Measurements from ENCODE around the gene UGT2A2.
"Not testable (repeated sequence)": the region's sequence is repeated elsewhere in the genome, so short reads cannot be mapped to it uniquely, and the experiment has no call there.

Gene UGT2A2

DNA sequence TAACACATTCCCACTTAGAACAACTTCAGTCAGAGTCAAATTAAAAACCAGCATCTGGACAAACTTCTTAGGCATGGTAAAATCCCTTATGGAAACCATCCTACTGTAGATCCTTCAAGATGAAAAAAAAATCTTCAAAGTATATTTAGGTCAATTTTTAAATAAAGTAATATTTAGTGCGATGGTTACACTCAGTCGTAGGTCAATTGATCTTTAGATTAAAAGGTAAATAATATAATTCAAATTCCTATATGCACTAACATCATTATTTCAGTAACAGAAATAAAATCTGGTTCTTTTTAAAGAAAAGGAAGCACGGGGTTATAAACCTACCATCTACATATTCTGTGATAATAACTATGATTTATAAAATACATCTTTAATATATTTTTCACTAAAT lies at the start of gene UGT2A2:
TSS of gene UGT2A2 (minus strand) at position 101 of the 400 bp plus-strand sequence. CDS start at position 99, 2 bp downstream.
- H3K4me3 ChIP-seq (ENCODE audit: low read depth, low read length) = no peak within 1 kb of the TSS
- in situ Hi-C loops (cut with HindIII; ENCODE audit: low sequenced_read_pairs) = no loop called here
- TF ChIP-seq CTCF (IDR thresholded peaks at IDR 0.05; ENCODE audit: low read depth, low read length, missing control alignments) = no peak
- no peak for DNase-seq (ENCODE audit: low read depth)

DNA sequence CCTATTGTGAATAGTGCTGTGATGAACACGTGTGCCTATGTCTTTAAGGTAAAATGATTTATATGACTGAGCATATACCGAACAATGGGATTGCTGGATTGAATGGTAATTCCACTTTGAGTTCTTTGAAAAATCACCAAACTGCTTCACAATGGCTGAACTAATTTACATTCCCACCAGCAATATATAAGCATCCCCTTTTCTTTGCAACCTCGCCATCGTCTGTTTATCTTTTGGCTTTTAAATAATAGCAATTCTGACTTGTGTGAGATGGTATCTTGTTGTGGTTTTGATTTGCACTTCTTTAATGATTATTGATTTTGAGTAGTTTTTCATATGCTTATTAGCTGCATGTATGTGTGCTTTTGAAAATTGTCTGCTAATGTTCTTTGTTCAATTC lies 45.4 kb upstream of the UGT2A2 start:
- no peak for TF ChIP-seq CTCF (IDR thresholded peaks at IDR 0.05; ENCODE audit: low read depth, low read length, missing control alignments)
- no peak for DNase-seq (ENCODE audit: low read depth)
- in situ Hi-C loops (cut with HindIII; ENCODE audit: low sequenced_read_pairs) = no loop called here
- H3K4me3 ChIP-seq (ENCODE audit: low read depth, low read length) = no peak overlapping the region

GRCh38 chr4:69668680-69669079 lies 29.2 kb upstream of the UGT2A2 start:
- in situ Hi-C loops (cut with HindIII; ENCODE audit: low sequenced_read_pairs) = no loop called here
- DNase-seq (ENCODE audit: low read depth) = no peak
- no peak for TF ChIP-seq CTCF (IDR thresholded peaks at IDR 0.05; ENCODE audit: low read depth, low read length, missing control alignments)
- H3K4me3 ChIP-seq (ENCODE audit: low read depth, low read length) = no peak overlapping the region

DNA sequence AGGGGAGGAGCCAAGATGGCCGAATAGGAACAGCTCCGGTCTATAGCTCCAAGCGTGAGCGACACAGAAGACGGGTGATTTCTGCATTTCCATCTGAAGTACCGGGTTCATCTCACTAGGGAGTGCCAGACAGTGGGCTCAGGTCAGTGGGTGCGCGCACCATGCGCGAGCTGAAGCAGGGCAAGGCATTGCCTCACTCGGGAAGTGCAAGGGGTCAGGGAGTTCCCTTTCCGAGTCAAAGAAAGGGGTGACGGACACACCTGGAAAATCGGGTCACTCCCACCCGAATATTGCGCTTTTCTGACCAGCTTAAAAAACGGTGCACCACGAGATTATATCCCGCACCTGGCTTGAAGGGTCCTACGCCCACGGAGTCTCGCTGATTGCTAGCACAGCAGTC lies 24.6 kb upstream of the UGT2A2 start:
- in situ Hi-C loops (cut with HindIII; ENCODE audit: low sequenced_read_pairs); DNase-seq (ENCODE audit: low read depth); H3K4me3 ChIP-seq (ENCODE audit: low read depth, low read length): not testable (repeated sequence)

DNA sequence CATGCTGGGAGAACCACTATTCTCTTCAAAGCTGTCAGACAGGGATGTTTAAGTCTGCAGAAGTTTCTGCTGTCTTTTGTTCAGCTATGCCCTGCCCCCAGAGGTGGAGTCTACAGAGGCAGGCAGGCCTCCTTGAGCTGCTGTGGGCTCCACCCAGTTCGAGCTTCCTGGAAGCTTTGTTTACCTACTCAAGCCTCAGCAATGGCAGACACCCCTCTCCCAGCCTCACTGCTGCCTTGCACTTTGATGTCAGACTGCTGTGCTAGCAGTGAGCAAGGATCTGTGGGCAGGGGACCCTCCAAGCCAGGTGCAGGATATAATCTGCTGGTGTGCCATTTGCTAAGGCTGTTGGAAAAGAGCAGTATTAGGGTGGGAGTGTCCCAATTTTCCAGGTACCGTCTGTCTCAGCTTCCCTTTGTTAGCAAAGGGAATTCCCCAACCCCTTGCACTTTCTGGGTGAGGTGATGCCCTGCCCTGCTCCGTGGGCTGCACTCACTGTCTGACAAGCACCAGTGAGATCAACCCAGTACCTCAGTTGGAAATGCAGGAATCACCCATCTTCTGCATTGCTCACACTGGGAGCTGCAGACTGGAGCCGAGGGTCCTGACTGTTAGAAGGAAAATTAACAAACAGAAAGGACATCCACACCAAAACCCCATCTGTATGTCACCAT lies 21.8 kb upstream of the UGT2A2 start:
- H3K4me3 ChIP-seq (ENCODE audit: low read depth, low read length); DNase-seq (ENCODE audit: low read depth); in situ Hi-C loops (cut with HindIII; ENCODE audit: low sequenced_read_pairs): not testable (repeated sequence)

DNA sequence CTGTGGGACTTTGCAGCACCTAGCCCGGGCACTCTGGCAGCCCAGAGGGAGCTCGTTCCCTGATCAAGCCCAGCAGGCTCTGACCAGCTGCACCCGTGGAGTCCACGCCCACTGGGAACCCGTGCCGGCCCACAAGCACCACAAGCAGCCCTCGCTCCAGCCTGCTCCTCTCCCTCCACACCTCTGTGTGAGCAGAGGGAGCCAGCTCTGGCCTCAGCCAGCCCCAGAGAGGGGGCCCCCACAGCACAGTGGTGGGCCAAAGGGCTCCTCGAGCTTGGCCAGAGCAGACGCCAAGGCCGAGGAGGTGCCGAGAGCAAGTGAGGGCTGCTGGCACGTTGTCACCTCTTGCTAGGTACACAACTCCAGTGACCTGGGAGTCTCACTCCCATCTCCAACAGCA lies 18.7 kb upstream of the UGT2A2 start:
- in situ Hi-C loops (cut with HindIII; ENCODE audit: low sequenced_read_pairs) = no loop called here
- H3K4me3 ChIP-seq (ENCODE audit: low read depth, low read length) = no peak overlapping the region
- DNase-seq (ENCODE audit: low read depth) = no peak
- no peak for TF ChIP-seq CTCF (IDR thresholded peaks at IDR 0.05; ENCODE audit: low read depth, low read length, missing control alignments)

DNA sequence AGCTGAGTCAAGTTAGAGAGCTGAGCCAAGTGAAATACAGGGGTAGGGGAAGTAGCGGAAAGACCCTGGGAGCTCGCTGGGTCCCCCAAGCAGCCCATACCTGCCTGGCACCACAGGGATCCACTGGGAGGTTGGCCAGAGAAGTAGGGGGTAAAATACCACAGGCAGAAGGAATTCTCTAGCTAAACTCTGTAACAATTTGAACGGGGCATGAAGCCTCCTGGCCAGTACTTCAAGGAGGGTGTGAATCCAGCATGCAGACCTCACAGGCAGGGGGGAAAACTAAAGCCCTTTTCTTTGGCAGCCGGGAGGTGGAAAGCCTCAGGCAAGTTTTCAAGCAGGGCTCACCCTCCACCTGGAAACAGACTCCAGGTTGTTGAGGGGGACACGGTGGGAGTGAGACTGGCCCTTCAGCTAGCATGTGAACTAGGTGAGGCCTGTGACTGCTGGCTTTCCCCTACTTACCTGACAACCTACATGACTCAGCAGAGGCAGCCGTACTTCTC lies 17.3 kb upstream of the UGT2A2 start:
- no peak overlapping the region for H3K4me3 ChIP-seq (ENCODE audit: low read depth, low read length)
- TF ChIP-seq CTCF (IDR thresholded peaks at IDR 0.05; ENCODE audit: low read depth, low read length, missing control alignments) = no peak
- in situ Hi-C loops (cut with HindIII; ENCODE audit: low sequenced_read_pairs) = no loop called here
- DNase-seq (ENCODE audit: low read depth) = no peak

Data from astrocyte of the cerebellum (primary cell).